HG03196 (cell line): ENCODE measurements around the gene ZNF354C.

Experiments
- ATAC-seq: cut with Tn5 transposase; IDR thresholded peaks from one replicate; pipeline ENCODE4 v1.9.1; 2021; ENCODE audit not compliant: unreplicated experiment

Gene ZNF354C

GRCh38 chr5:179126506-179126991 is 66.4 kb downstream of the ZNF354C start:
- no peak for ATAC-seq

GRCh38 chr5:179127136-179128040 is 67.2 kb downstream of the ZNF354C start:
- no peak for ATAC-seq

- no peak for ATAC-seq
Observed at GRCh38 chr5:179128041-179128365, 67.8 kb downstream of the ZNF354C start.

GRCh38 chr5:179128976-179129375 is 68.8 kb downstream of the ZNF354C start:
- ATAC-seq = no peak

GRCh38 chr5:179129607-179130071 is 69.5 kb downstream of the ZNF354C start:
- ATAC-seq = no peak

GRCh38 chr5:179130101-179130681 is 70.0 kb downstream of the ZNF354C start:
- no peak for ATAC-seq

GRCh38 chr5:179131321-179131835 is 71.2 kb downstream of the ZNF354C start:
- ATAC-seq = no peak

- no peak for ATAC-seq
Observed at GRCh38 chr5:179131886-179132585, 71.9 kb downstream of the ZNF354C start.

GRCh38 chr5:179132586-179133355 is 72.6 kb downstream of the ZNF354C start:
- ATAC-seq = no peak
